ENCODE results near the gene IFITM1. TPM values are rescaled to one million over a fixed set of nuclear protein-coding genes. Genes with fewer than 3 reads are reported as not detected.

Gene IFITM1
- total and polyA plus RNA-seq, 9 of the 15 experiments (the other 6 are each of a cell fraction or from before 2014, with no cell fraction given) = 691 to 5,579 (median 974) TPM

- no peak for TF ChIP-seq ZBTB34 (CRISPR knock-in tag; IDR thresholded peaks at IDR 0.05)
- no peak for TF ChIP-seq TSC22D4 (tag; IDR thresholded peaks at IDR 0.05)
- no peak for TF ChIP-seq TCF3 (CRISPR knock-in tag; IDR thresholded peaks at IDR 0.05)
- peak; percentile 91 for TF ChIP-seq L3MBTL2 (IDR thresholded peaks at IDR 0.05)
- TF ChIP-seq, protein P1, sequence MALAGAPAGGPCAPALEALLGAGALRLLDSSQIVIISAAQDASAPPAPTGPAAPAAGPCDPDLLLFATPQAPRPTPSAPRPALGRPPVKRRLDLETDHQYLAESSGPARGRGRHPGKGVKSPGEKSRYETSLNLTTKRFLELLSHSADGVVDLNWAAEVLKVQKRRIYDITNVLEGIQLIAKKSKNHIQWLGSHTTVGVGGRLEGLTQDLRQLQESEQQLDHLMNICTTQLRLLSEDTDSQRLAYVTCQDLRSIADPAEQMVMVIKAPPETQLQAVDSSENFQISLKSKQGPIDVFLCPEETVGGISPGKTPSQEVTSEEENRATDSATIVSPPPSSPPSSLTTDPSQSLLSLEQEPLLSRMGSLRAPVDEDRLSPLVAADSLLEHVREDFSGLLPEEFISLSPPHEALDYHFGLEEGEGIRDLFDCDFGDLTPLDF (CRISPR knock-in tag; IDR thresholded peaks at IDR 0.05) = no peak
- TF ChIP-seq NR2C2 (CRISPR knock-in tag; IDR thresholded peaks at IDR 0.05) = no peak
- peak; percentile 74 for TF ChIP-seq NR2C2 (tag; IDR thresholded peaks at IDR 0.05)
- TF ChIP-seq PRPF4 (IDR thresholded peaks at IDR 0.05; ENCODE audit: insufficient read depth, low read depth, low read length, poor library complexity, severe bottlenecking) = no peak
- TF ChIP-seq, protein P2, sequence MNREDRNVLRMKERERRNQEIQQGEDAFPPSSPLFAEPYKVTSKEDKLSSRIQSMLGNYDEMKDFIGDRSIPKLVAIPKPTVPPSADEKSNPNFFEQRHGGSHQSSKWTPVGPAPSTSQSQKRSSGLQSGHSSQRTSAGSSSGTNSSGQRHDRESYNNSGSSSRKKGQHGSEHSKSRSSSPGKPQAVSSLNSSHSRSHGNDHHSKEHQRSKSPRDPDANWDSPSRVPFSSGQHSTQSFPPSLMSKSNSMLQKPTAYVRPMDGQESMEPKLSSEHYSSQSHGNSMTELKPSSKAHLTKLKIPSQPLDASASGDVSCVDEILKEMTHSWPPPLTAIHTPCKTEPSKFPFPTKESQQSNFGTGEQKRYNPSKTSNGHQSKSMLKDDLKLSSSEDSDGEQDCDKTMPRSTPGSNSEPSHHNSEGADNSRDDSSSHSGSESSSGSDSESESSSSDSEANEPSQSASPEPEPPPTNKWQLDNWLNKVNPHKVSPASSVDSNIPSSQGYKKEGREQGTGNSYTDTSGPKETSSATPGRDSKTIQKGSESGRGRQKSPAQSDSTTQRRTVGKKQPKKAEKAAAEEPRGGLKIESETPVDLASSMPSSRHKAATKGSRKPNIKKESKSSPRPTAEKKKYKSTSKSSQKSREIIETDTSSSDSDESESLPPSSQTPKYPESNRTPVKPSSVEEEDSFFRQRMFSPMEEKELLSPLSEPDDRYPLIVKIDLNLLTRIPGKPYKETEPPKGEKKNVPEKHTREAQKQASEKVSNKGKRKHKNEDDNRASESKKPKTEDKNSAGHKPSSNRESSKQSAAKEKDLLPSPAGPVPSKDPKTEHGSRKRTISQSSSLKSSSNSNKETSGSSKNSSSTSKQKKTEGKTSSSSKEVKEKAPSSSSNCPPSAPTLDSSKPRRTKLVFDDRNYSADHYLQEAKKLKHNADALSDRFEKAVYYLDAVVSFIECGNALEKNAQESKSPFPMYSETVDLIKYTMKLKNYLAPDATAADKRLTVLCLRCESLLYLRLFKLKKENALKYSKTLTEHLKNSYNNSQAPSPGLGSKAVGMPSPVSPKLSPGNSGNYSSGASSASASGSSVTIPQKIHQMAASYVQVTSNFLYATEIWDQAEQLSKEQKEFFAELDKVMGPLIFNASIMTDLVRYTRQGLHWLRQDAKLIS (CRISPR knock-in tag; IDR thresholded peaks at IDR 0.05) = no peak
- TF ChIP-seq EHMT2 (IDR thresholded peaks at IDR 0.05) = no peak
- TF ChIP-seq, protein P3, sequence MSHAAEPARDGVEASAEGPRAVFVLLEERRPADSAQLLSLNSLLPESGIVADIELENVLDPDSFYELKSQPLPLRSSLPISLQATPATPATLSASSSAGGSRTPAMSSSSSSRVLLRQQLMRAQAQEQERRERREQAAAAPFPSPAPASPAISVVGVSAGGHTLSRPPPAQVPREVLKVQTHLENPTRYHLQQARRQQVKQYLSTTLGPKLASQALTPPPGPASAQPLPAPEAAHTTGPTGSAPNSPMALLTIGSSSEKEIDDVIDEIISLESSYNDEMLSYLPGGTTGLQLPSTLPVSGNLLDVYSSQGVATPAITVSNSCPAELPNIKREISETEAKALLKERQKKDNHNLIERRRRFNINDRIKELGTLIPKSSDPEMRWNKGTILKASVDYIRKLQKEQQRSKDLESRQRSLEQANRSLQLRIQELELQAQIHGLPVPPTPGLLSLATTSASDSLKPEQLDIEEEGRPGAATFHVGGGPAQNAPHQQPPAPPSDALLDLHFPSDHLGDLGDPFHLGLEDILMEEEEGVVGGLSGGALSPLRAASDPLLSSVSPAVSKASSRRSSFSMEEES (CRISPR knock-in tag; IDR thresholded peaks at IDR 0.05) = peak; percentile 94
- TF ChIP-seq, protein P4, sequence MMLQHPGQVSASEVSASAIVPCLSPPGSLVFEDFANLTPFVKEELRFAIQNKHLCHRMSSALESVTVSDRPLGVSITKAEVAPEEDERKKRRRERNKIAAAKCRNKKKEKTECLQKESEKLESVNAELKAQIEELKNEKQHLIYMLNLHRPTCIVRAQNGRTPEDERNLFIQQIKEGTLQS (IDR thresholded peaks at IDR 0.05) = peak; percentile 97
- TF ChIP-seq, protein P4 (CRISPR knock-in tag; conservative IDR thresholded peaks at IDR 0.05) = no peak
- TF ChIP-seq MEF2D (tag; conservative IDR thresholded peaks at IDR 0.05; ENCODE audit: low read depth) = no peak
- TF ChIP-seq NFIX (CRISPR knock-in tag; IDR thresholded peaks at IDR 0.05; ENCODE audit: low read depth) = no peak
- no peak for TF ChIP-seq CBX3 (IDR thresholded peaks at IDR 0.05; ENCODE audit: borderline replicate concordance in 1 of 2, low read length in 2 of 2)
- peak; percentile 67 for TF ChIP-seq ZNF589 (CRISPR knock-in tag; IDR thresholded peaks at IDR 0.05; ENCODE audit: low read depth)
These were observed 13.2 kb downstream of the IFITM1 start (continued) for GRCh38 chr11:326842-327580.

All from K562 (cell line).